Sigmoid colon (tissue), 3 donors: ENCODE data around the gene MPEG1.

ENCODE experiments used
- CTCF ChIP-seq, 4 experiments: fragments of 450-650 bp in 3 of 4; fragments of 200-600 bp in 1 of 4; IDR thresholded peaks; one replicate each; pipeline ENCODE4 v1.5.1; 2016 to 2019; ENCODE audit warnings: antibody characterized with exemption in 4 of 4, mild to moderate bottlenecking in 3 of 4, moderate library complexity in 2 of 4
- POLR2A ChIP-seq, 2 donors: fragments of 450-650 bp; IDR thresholded peaks; one replicate each; pipeline ENCODE4 v1.6.1; 2016; ENCODE audit warnings: antibody characterized with exemption in 2 of 2, mild to moderate bottlenecking in 2 of 2, moderate library complexity in 2 of 2

- TF ChIP-seq CTCF (IDR thresholded peaks at IDR 0.05) (no peak), POLR2A (IDR thresholded peaks at IDR 0.05) (no peak)
Observed at GRCh38 chr11:59184691-59185339, 27.9 kb downstream of the MPEG1 start.
